Rectal smooth muscle tissue (tissue), 1 donor: Measurements from ENCODE around the gene FKBP5.
A peak's percentile ranks its signal among the peaks of the same experiment; 100 is the strongest.
"Not testable (repeated sequence)": the region's sequence is repeated elsewhere in the genome, so short reads cannot be mapped to it uniquely, and the experiment has no call there.

Experiments used
- H3K27ac ChIP-seq: one replicate; pipeline ENCODE4 v1.7.0; 2013; ENCODE audit warnings: low read depth, low read length, inconsistent platforms
- H3K27me3 ChIP-seq: one replicate; pipeline ENCODE4 v1.7.0; 2013; ENCODE audit warnings: low read length; ENCODE audit not compliant: control insufficient read depth, insufficient read depth
- H3K36me3 ChIP-seq: one replicate; pipeline ENCODE4 v1.7.0; 2013; ENCODE audit warnings: low read length; ENCODE audit not compliant: control insufficient read depth, insufficient read depth
- H3K4me1 ChIP-seq: one replicate; pipeline ENCODE4 v1.7.0; 2013; ENCODE audit warnings: low read length; ENCODE audit not compliant: control insufficient read depth, insufficient read depth
- H3K4me3 ChIP-seq: one replicate; pipeline ENCODE4 v1.7.0; 2013; ENCODE audit warnings: low read length
- H3K9ac ChIP-seq: one replicate; pipeline ENCODE4 v1.7.0; 2013; ENCODE audit warnings: low read length

FKBP5 gene

DNA sequence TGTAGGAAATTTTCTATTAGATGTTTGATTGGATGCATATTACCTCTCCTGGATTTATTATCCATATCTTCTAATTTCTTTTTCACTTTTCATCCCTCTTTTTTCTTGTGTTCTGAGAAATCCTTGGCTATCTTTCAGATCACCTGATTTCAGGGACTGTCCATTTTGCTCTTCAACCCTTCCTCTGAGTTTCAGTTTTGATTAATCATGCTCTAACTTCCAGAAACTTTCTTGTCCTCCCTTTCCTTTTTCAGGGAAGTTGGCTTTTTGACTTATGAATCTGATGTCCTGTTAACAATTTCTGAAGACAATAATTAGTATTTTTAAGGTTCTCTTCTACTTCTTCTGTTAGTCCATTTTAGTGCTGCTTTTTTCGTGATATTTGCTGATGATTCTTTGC lies 79.1 kb downstream of the FKBP5 start:
- Histone ChIP-seq H3K9ac (no peak overlapping the region), H3K27me3 (no peaks in the 10 kb centered on the region), H3K4me1 (no peaks in the 10 kb centered on the region), H3K27ac (no peak overlapping the region), H3K4me3 (no peak overlapping the region), H3K36me3 (no peaks in the 10 kb centered on the region)

DNA sequence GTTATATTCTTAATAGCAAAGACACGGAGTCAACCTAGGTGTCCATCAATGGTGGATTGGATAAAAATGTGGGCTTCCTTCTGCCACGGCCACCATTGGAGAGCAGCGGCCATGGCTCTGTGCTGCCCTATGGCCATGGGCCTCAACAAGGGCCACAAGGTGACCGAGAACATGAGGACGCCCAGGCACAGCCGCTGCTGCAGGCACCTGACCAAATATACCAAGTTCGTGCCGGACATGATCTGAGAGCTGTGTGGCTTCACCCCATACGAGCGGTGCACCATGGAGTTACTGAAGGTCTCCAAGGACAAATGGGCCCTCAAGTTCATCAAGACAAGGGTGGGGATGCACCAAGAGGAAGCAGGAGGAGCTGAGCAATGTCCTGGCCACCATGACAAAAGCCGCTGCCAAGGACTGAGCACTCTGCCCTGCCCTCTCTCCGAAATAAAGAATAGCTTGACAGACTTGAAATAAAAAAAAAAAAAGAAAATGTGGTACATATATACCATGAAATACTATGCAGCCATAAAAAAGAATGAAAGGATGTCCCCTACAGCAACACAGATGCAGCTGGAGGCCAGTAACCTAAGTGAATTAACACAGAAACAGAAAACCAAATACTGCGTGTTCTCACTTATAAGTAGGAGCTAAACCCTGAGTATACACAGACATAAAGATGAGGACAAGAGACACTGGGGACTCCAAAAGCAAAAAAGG lies 81.0 kb downstream of the FKBP5 start:
- H3K4me3 ChIP-seq, result no peak overlapping the region
- H3K9ac ChIP-seq, result no peak overlapping the region
- peaks cover 8% of the 10 kb centered on the region for H3K4me1 ChIP-seq
- H3K27me3 ChIP-seq, result no peaks in the 10 kb centered on the region
- no peaks in the 10 kb centered on the region for H3K36me3 ChIP-seq
- no peak overlapping the region for H3K27ac ChIP-seq

DNA sequence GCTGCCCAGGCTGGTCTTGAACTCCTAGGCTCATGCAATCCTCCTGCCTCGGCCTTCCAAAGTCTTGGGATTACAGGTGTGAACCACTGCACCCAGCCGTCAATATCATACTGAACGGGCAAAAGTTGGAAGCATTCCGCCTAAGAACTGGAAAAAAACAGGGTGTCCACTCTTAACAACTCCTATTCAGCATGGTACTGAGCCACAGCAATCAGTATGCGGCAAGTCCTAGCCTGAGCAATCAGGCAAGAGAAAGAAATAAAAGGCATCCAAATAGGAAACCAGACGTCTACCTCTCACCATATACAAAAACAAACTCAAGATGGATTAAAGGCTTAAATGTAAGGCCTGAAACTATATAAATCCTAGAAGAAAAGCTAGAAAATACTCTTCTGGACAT lies 83.1 kb downstream of the FKBP5 start:
- H3K9ac ChIP-seq, result no peak overlapping the region
- no peak overlapping the region for H3K27ac ChIP-seq
- H3K36me3 ChIP-seq, result no peaks in the 10 kb centered on the region
- H3K4me1 ChIP-seq, result peaks cover 24% of the 10 kb centered on the region
- H3K4me3 ChIP-seq, result no peak overlapping the region
- no peaks in the 10 kb centered on the region for H3K27me3 ChIP-seq

DNA sequence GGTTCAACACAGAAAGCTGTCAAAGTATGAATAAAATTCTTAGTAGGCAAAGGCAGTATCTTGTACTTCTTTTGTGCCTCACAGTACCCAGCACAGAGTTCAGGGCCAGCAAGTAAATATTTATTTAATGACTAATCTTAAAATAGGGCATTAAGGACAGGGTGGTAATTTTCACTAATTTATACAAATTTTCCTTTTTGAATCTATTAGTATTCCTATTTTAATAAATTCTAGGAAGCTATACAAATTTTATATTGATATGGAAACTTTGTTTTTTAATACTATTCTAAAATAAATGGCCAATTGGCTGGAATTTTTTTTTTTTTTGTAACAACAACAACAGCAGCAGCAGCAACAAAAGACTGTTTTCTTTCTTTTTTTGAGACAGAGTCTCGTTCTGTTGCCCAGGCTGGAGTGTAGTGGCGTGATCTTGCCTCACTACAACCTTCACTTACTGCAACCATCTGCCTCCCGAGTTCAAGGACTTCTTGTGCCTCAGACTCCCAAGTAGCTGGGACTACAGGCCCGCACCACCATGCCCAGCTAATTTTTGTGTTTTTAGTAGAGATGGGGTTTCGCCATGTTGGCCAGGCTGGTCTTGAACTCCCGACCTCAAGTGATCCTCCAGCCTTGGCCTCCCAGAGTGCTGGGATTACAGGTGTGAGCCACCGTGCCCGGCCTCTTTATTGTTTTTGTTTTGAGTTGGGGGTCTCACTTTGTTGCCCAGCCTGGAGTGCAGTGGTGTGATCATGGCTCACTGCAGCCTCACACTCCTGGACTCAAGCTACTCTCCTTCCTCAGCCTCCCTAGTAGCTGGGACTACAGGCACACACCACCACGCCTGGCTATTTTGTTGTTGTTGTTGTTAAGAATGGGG lies 85.2 kb downstream of the FKBP5 start:
- Histone ChIP-seq H3K36me3 (no peaks in the 10 kb centered on the region), H3K4me3 (no peak overlapping the region), H3K4me1 (peaks cover 29% of the 10 kb centered on the region), H3K9ac (no peak overlapping the region), H3K27ac (peak overlapping the region; percentile 95), H3K27me3 (no peaks in the 10 kb centered on the region)

DNA sequence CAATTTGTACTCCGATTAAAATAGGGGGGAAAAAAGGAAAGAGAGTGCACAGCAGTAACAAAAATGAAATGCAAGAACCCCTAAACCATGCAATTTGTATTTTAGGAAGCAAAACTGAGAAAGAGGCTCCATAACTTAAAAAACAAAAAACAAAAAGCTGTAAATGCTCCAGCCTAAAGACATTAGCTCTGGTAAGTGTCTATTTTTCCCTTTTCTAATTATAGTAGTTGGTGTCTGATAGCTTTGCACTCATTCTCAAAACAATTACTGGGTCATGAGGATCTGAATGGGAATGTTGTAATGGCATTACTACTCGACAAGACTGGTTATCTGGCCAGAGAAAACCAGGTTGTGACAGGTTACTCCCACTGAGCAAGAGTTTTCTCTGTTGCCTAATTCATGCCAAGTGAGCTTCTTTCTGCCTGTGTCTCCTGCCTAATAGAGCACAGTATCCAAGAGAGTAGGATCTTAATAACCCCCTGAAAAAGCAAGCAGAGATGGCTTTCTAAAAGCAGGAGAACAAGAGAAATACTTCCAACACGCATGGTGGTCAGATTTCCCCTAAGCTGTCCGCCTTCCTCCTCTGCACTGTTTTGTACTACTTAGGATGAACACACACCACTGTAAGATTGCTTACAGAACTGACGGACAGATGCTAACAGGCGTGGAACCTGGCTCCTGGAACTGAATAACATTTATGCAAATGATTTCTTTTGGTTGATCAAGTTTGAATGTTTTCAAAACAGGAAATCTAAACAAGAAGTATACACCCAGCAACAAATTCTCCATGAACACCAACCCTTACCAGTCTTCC lies 86.4 kb downstream of the FKBP5 start:
- H3K9ac ChIP-seq, result peak overlapping the region; percentile 19

DNA sequence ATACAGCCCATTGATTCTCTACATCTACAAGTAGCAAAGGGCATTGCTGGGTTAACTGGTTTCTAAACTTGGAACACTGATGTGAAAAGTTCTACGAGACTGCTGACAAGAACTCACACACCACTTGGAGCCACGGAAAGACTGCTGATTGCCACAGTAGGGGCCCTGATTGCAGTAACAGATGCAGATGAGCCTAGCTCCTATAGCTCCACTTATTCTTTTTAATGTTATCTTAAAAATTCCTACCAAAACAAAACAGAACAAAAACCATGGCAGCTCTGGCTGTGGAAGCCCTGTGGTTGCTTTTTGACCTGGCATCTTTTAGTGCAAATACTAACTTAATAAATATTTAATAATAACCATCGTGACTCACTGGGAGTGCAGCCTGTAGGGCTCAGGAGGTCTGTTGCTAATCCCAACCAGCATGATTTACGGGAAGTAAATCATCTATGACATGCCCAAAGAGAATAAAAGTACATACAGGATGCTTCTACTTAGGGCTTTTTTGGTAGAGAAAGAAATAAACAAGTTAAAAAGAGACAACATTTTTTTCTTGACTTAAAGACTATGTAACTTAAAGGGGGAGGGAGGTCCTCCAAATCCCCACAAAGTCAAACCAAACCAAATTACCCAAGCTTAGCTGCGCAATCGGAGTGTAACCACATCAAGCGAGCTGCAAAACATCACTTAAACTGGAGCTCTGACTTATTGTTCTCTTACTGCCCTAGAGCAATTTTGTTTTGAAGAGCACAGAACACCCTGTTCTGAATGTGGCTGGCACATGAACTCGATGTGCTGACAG lies 87.2 kb downstream of the FKBP5 start:
- peaks cover 5% of the 10 kb centered on the region for H3K36me3 ChIP-seq
- H3K27me3 ChIP-seq, result no peaks in the 10 kb centered on the region
- peak overlapping the region; percentile 45 for H3K4me3 ChIP-seq
- H3K27ac ChIP-seq, result peak overlapping the region; percentile 95
- H3K9ac ChIP-seq, result peak overlapping the region; percentile 8
- peaks cover 33% of the 10 kb centered on the region for H3K4me1 ChIP-seq

More for the DNA sequence above, 86.4 kb downstream of the FKBP5 start:
- H3K27me3 ChIP-seq, result no peaks in the 10 kb centered on the region
- H3K4me3 ChIP-seq, result peak overlapping the region; percentile 33
- no peaks in the 10 kb centered on the region for H3K36me3 ChIP-seq
- peaks cover 29% of the 10 kb centered on the region for H3K4me1 ChIP-seq
- H3K27ac ChIP-seq, result peak overlapping the region; percentile 95

DNA sequence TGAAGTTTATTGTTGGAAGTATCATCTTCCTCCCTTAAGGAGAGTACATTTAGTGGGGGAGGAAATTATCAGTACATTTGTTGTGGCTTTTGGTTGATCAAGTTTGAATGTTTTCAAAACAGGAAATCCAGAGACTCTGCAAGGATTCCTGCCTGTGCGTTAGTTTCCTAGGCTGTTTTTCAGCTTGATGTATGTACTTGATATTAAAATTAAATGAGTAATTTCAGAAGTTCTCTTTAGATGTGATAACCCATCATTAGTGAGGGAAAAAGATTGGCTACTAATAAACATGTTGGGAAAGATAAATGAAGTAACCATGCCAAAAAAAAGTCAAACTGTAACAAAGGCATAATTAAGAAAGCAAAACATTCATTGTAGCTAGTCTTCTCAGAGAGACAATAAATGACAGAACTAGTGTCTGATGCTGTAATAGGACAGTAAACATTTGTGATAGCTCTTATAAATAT lies 88.0 kb downstream of the FKBP5 start:
- Histone ChIP-seq H3K4me1 (peaks cover 33% of the 10 kb centered on the region), H3K27me3 (no peaks in the 10 kb centered on the region), H3K36me3 (peaks cover 5% of the 10 kb centered on the region), H3K27ac (peak overlapping the region; percentile 95), H3K9ac (no peak overlapping the region), H3K4me3 (no peak overlapping the region)

DNA sequence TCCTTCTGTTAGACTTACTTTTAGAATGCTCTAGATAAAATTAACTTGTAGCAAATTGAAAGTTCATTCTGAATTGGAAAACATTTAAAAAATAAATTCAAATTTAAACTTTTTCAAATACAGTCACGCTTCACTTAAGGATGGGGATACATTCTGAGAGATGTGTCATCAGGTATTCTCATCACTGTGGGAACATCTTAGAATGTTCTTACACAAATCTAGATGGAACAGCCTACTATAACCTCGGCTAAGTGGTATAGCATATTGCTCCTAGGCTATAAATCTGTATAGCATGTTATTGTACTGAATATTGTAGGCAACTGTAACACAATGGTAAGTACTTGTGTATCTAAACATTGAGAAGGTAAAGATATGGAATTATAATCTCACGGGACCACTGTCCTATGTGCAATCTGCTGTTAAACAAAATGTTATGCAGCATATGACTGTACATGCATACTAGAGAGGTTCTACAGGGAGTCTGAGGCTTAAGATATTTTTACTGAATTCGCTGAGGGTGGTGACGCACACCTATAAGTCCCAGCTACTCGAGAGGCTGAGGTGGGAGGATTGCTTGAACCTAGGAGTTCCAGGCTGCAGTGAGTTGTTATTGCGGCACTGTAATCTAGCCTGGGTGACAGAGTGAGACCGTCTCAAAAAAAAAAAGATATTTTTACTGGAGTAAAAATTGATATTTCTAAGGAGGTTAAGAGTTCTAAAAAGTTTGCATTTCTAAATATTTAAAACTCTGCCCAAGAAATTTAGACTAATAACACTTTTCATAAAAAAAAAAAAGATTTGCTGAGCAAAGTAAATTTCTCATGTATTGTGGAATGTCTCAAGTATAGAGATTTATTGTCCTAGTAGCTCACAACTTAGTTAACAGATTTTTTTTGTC lies 88.7 kb downstream of the FKBP5 start:
- Histone ChIP-seq H3K4me3 (no peak overlapping the region), H3K27me3 (no peaks in the 10 kb centered on the region), H3K4me1 (peaks cover 33% of the 10 kb centered on the region), H3K9ac (no peak overlapping the region), H3K36me3 (peaks cover 5% of the 10 kb centered on the region), H3K27ac (peak overlapping the region; percentile 95)

DNA sequence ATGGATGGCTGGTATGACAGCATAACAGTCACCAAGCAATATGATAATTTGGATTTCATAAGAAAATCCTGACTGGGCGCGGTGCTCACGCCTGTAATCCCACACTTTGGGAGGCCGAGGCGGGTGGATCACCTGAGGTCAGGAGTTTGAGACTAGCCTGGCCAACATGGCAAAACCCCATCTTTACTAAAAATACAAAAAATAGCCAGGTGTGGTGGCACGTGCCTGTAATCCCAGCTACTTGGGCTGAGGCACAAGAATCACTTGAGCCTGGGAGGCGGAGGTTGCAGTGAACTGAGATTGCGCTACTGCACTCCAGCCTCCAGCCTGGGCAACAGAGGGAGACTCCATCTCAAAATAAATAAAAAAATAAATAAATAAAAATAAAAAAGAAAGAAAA lies 90.1 kb downstream of the FKBP5 start:
- H3K27ac ChIP-seq, H3K27me3 ChIP-seq, H3K9ac ChIP-seq, H3K36me3 ChIP-seq, H3K4me3 ChIP-seq: not testable (repeated sequence)
- peaks cover 33% of the 10 kb centered on the region for H3K4me1 ChIP-seq

DNA sequence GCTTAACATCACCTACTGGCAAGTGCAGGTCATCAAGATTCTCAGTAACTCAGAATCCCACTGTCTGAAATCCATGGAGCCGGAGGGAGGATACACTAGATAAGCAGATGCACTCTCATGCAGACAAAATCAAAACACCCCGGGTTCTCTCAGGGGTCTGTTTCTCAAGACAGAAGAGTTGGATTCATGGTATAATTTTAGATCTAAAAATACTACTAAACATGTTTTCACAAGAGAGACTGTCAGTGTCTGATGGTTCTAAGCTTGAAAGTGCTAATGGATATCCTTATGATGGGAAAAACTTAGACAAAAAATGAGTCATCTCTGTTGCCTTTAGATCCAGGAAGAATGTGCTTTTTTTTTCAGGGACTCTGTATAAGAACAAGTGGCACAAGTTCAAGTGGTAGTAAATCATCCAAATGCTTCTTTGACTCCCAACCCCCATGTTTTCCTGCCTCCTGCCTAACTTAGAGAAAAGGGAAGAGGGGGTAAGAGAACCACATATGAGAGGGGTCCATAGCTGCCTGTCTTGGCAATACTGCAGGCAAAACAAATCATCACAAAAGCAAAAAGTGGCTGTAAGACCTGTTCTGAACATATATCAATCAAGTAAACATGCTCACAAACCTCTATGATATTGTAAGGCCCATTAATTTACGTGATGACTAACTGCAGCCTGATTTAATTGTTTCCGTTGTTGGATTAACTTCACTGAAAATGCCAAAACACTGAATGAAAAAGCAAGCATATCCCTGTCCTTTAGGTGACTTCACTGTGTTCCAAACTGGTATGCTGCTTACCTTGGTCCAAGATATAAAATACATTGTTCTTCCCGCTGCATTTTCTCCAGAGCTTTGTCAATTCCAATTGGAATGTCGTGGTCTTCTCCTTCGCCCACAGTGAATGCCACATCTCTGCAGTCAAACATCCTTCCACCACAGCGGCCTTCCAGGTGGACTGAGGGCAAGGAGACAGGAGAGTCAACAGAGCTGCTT lies 92.0 kb downstream of the FKBP5 start:
- Histone ChIP-seq H3K27ac (peak overlapping the region; percentile 21), H3K27me3 (no peaks in the 10 kb centered on the region), H3K36me3 (peaks cover 9% of the 10 kb centered on the region), H3K9ac (no peak overlapping the region), H3K4me1 (peaks cover 17% of the 10 kb centered on the region), H3K4me3 (no peak overlapping the region)
